ENCODE data around the gene ZNF879. TPM values are rescaled to one million over a fixed set of nuclear protein-coding genes. Genes with fewer than 3 reads are reported as not detected.

The ZNF879 gene
- total RNA-seq, 2 donors from 2014 or later, result 2.0 to 2.7 TPM

- ATAC-seq, result no peak
- peaks cover 0 to 7% of the 10 kb centered on the region in 2 donors for H3K36me3 Mint-ChIP-seq
- H3K27ac Mint-ChIP-seq, result no peak within 1 kb of the TSS
- DNase-seq (ENCODE audit: low spot score in 2 of 2), result no peak
- H3K9me3 Mint-ChIP-seq, result peaks cover 4 to 8% of the 10 kb centered on the region in 2 donors
These were observed 28.8 kb upstream of the ZNF879 start, which contains the start of gene GRM6 for GRCh38 chr5:178994580-178995340. TSS of gene GRM6 (minus strand) at chr5:178995320. CDS start at chr5:178994944, 376 bp downstream.

GRCh38 chr5:178995341-178995690 lies 28.3 kb upstream of the ZNF879 start:
- Mint-ChIP-seq H3K27ac (no peak overlapping the region), H3K9me3 (peaks cover under 1 to 5% of the 10 kb centered on the region in 2 donors), H3K36me3 (peaks cover 0 to 7% of the 10 kb centered on the region in 2 donors)
- ATAC-seq (no peak), DNase-seq (ENCODE audit: low spot score in 2 of 2) (no peak)

- peaks cover 0 to 7% of the 10 kb centered on the region in 2 donors for H3K36me3 Mint-ChIP-seq
- DNase-seq (ENCODE audit: low spot score in 2 of 2), result no peak
- H3K27ac Mint-ChIP-seq, result no peak overlapping the region
- ATAC-seq, result no peak
- H3K9me3 Mint-ChIP-seq, result peaks cover 0 to 3% of the 10 kb centered on the region in 2 donors
These were observed 27.4 kb upstream of the ZNF879 start for GRCh38 chr5:178996156-178996555.

GRCh38 chr5:178997191-178997590 lies 26.4 kb upstream of the ZNF879 start:
- DNase-seq (ENCODE audit: low spot score in 2 of 2) (no peak), ATAC-seq (no peak)
- Mint-ChIP-seq H3K27ac (no peak overlapping the region), H3K36me3 (peaks cover 0 to 7% of the 10 kb centered on the region in 2 donors), H3K9me3 (peaks cover 0 to 8% of the 10 kb centered on the region in 2 donors)

- no peak overlapping the region for H3K27ac Mint-ChIP-seq
- H3K36me3 Mint-ChIP-seq, result peaks cover 0 to 11% of the 10 kb centered on the region in 2 donors
- H3K9me3 Mint-ChIP-seq, result peaks cover 0 to 12% of the 10 kb centered on the region in 2 donors
- DNase-seq (ENCODE audit: low spot score in 2 of 2) (no peak), ATAC-seq (no peak)
These were observed 25.2 kb upstream of the ZNF879 start for GRCh38 chr5:178998441-178998840.

- ATAC-seq (no peak), DNase-seq (ENCODE audit: low spot score in 2 of 2) (no peak)
- Mint-ChIP-seq H3K27ac (no peak overlapping the region), H3K36me3 (peaks cover 14% of the 10 kb centered on the region in 2 donors), H3K9me3 (peaks cover 22 to 30% of the 10 kb centered on the region in 2 donors)
These were observed 17.0 kb upstream of the ZNF879 start for GRCh38 chr5:179006564-179006963.

- no peak overlapping the region for H3K27ac Mint-ChIP-seq
- H3K36me3 Mint-ChIP-seq, result peaks cover 13 to 18% of the 10 kb centered on the region in 2 donors
- DNase-seq (ENCODE audit: low spot score in 2 of 2), result no peak
- H3K9me3 Mint-ChIP-seq, result peaks cover 27 to 30% of the 10 kb centered on the region in 2 donors
- no peak for ATAC-seq
These were observed 14.9 kb upstream of the ZNF879 start for GRCh38 chr5:179008667-179009066.

- Mint-ChIP-seq H3K27ac (no peak overlapping the region), H3K9me3 (peaks cover 63 to 64% of the 10 kb centered on the region in 2 donors), H3K36me3 (peaks cover 82 to 95% of the 10 kb centered on the region in 2 donors)
- ATAC-seq, result no peak
- no peak for DNase-seq (ENCODE audit: low spot score in 2 of 2)
These were observed 9.5 kb downstream of the ZNF879 start for GRCh38 chr5:179033004-179033580.

- DNase-seq (ENCODE audit: low spot score in 2 of 2) (no peak), ATAC-seq (no peak)
- Mint-ChIP-seq H3K27ac (no peak overlapping the region), H3K9me3 (peaks cover 46 to 47% of the 10 kb centered on the region in 2 donors), H3K36me3 (peaks cover 30 to 48% of the 10 kb centered on the region in 2 donors)
These were observed 21.2 kb downstream of the ZNF879 start for GRCh38 chr5:179044765-179045164.

GRCh38 chr5:179051784-179052183 lies 28.2 kb downstream of the ZNF879 start:
- Mint-ChIP-seq H3K36me3 (peaks cover 7 to 19% of the 10 kb centered on the region in 2 donors), H3K9me3 (peaks cover 17 to 36% of the 10 kb centered on the region in 2 donors), H3K27ac (no peak overlapping the region)
- ATAC-seq, result no peak
- no peak for DNase-seq (ENCODE audit: low spot score in 2 of 2)

- DNase-seq (ENCODE audit: low spot score in 2 of 2) (no peak), ATAC-seq (no peak)
- H3K36me3 Mint-ChIP-seq, result peaks cover 4 to 6% of the 10 kb centered on the region in 2 donors
- no peak overlapping the region for H3K27ac Mint-ChIP-seq
- H3K9me3 Mint-ChIP-seq, result peaks cover 2 to 17% of the 10 kb centered on the region in 2 donors
These were observed 30.6 kb downstream of the ZNF879 start for GRCh38 chr5:179054036-179054785.

- H3K9me3 Mint-ChIP-seq, result peaks cover 3 to 23% of the 10 kb centered on the region in 2 donors
- H3K27ac Mint-ChIP-seq, result peak overlapping the region in 1 of 2 donors; percentile 22
- ATAC-seq, result no peak
- H3K36me3 Mint-ChIP-seq, result peaks cover 5 to 13% of the 10 kb centered on the region in 2 donors
- no peak for DNase-seq (ENCODE audit: low spot score in 2 of 2)
These were observed 31.3 kb downstream of the ZNF879 start for GRCh38 chr5:179054876-179055275.

- ATAC-seq, result no peak
- peaks cover 3 to 23% of the 10 kb centered on the region in 2 donors for H3K9me3 Mint-ChIP-seq
- no peak overlapping the region for H3K27ac Mint-ChIP-seq
- no peak for DNase-seq (ENCODE audit: low spot score in 2 of 2)
- H3K36me3 Mint-ChIP-seq, result peaks cover 5 to 17% of the 10 kb centered on the region in 2 donors
These were observed 31.8 kb downstream of the ZNF879 start for GRCh38 chr5:179055436-179055835.

GRCh38 chr5:179055841-179056240 lies 32.2 kb downstream of the ZNF879 start:
- Mint-ChIP-seq H3K9me3 (peaks cover 3 to 23% of the 10 kb centered on the region in 2 donors), H3K27ac (no peak overlapping the region), H3K36me3 (peaks cover 5 to 17% of the 10 kb centered on the region in 2 donors)
- no peak for ATAC-seq
- no peak for DNase-seq (ENCODE audit: low spot score in 2 of 2)

GRCh38 chr5:179060116-179061008 lies 36.8 kb downstream of the ZNF879 start, which contains the start of gene ZNF354C:
TSS of gene ZNF354C (plus strand) at chr5:179060373. CDS start at chr5:179062069, 1,696 bp downstream.
- Mint-ChIP-seq H3K27ac (peak within 1 kb of the TSS; percentile 81 to 86), H3K9me3 (peaks cover 3 to 41% of the 10 kb centered on the region in 2 donors), H3K36me3 (peaks cover 32 to 62% of the 10 kb centered on the region in 2 donors)
- DNase-seq (ENCODE audit: low spot score in 2 of 2) (peak; percentile 82 to 85), ATAC-seq (peak; percentile 96 to 98)

GRCh38 chr5:179061025-179061424 lies 37.4 kb downstream of the ZNF879 start:
- Mint-ChIP-seq H3K27ac (peak overlapping the region in 1 of 2 donors; percentile 86), H3K36me3 (peaks cover 39 to 69% of the 10 kb centered on the region in 2 donors), H3K9me3 (peaks cover 8 to 44% of the 10 kb centered on the region in 2 donors)
- DNase-seq (ENCODE audit: low spot score in 2 of 2), result peak in 1 of 2 donors; percentile 3
- no peak for ATAC-seq
